C4-2B (cell line): ENCODE results near the gene RNF166.

Source experiments
- CTCF ChIP-seq: fragments of 450-650 bp; conservative IDR thresholded peaks from 2 replicates; pipeline ENCODE4 v1.5.1; 2017; ENCODE audit warnings: mild to moderate bottlenecking
- ZFX ChIP-seq: fragments of 450-650 bp; IDR thresholded peaks from 2 replicates; pipeline ENCODE4 v1.6.1; 2017

GRCh38 chr16:88732172-88732960 lies 26.2 kb upstream of the RNF166 start:
- TF ChIP-seq CTCF (no peak), ZFX (no peak)
